Naive B cell (primary cell): ENCODE data around the gene RIMS3. TPM values are rescaled to one million over a fixed set of nuclear protein-coding genes. Genes with fewer than 3 reads are reported as not detected.
"Not testable (repeated sequence)": the region's sequence is repeated elsewhere in the genome, so short reads cannot be mapped to it uniquely, and the experiment has no call there.

Experiments used
- ATAC-seq, 2 donors: fragments of 150-1000 bp; cut with Tn5 transposase; 2 replicates each; pipeline ENCODE4 v1.10.0; 2021; ENCODE audit warnings: low read depth in 2 of 2, mild to moderate bottlenecking in 2 of 2, moderate library complexity in 2 of 2
- DNase-seq: peaks from one replicate; pipeline ENCODE4 v3.0.0; 2022
- H3K27ac Mint-ChIP-seq, 6 donors: one replicate each; pipeline ENCODE4 v1.8.0; 2020 to 2022; ENCODE audit warnings: mild to moderate bottlenecking in 6 of 6, mixed read lengths in 6 of 6, moderate library complexity in 5 of 6, inconsistent platforms in 2 of 6
- H3K27me3 Mint-ChIP-seq, 3 donors: one replicate each; pipeline ENCODE4 v1.8.0; 2021 to 2022; ENCODE audit warnings: mixed read lengths in 3 of 3, mild to moderate bottlenecking in 1 of 3
- H3K36me3 Mint-ChIP-seq, 2 donors: one replicate each; pipeline ENCODE4 v1.8.0; 2020 to 2022; ENCODE audit warnings: mixed read lengths in 2 of 2, inconsistent platforms in 1 of 2, mild to moderate bottlenecking in 1 of 2
- H3K4me1 Mint-ChIP-seq, 3 donors: one replicate each; pipeline ENCODE4 v1.8.0; 2020 to 2022; ENCODE audit warnings: mixed read lengths in 3 of 3, inconsistent platforms in 1 of 3, mild to moderate bottlenecking in 1 of 3, moderate library complexity in 1 of 3
- H3K4me3 Mint-ChIP-seq, 8 donors: one replicate each; pipeline ENCODE4 v1.8.0; 2020 to 2022; ENCODE audit warnings: mild to moderate bottlenecking in 8 of 8, mixed read lengths in 8 of 8, moderate library complexity in 8 of 8, inconsistent platforms in 2 of 8
- H3K9me3 Mint-ChIP-seq, 7 donors: one replicate each; pipeline ENCODE4 v1.8.0; 2020 to 2022; ENCODE audit warnings: mixed read lengths in 7 of 7, mild to moderate bottlenecking in 5 of 7, inconsistent platforms in 2 of 7, moderate library complexity in 1 of 7
- polyA plus RNA-seq, 6 donors: library from polyadenylated mRNA; unstranded; fragments of 300-500 nt; fragmentation: Illumina TruSeq; gene quantifications; one replicate each; pipeline ENCODE4 v1.2.3, GENCODE V29; 2021; ENCODE audit warnings: low read depth in 6 of 6

The RIMS3 gene
- polyA plus RNA-seq, 6 donors from 2014 or later = 0.93 to 2.9 (median 1.8) TPM

GRCh38 chr1:40641601-40642242, 23.8 kb downstream of the RIMS3 start:
- no peaks in the 10 kb centered on the region for H3K9me3 Mint-ChIP-seq
- H3K4me3 Mint-ChIP-seq = peak overlapping the region in 1 of 8 donors; percentile 53
- DNase-seq (no peak), ATAC-seq (no peak)
- peaks cover 0 to 2% (median 0%) of the 10 kb centered on the region in 3 donors for H3K4me1 Mint-ChIP-seq
- H3K36me3 Mint-ChIP-seq = no peaks in the 10 kb centered on the region
- H3K27me3 Mint-ChIP-seq = no peaks in the 10 kb centered on the region
- H3K27ac Mint-ChIP-seq = no peak overlapping the region

DNA sequence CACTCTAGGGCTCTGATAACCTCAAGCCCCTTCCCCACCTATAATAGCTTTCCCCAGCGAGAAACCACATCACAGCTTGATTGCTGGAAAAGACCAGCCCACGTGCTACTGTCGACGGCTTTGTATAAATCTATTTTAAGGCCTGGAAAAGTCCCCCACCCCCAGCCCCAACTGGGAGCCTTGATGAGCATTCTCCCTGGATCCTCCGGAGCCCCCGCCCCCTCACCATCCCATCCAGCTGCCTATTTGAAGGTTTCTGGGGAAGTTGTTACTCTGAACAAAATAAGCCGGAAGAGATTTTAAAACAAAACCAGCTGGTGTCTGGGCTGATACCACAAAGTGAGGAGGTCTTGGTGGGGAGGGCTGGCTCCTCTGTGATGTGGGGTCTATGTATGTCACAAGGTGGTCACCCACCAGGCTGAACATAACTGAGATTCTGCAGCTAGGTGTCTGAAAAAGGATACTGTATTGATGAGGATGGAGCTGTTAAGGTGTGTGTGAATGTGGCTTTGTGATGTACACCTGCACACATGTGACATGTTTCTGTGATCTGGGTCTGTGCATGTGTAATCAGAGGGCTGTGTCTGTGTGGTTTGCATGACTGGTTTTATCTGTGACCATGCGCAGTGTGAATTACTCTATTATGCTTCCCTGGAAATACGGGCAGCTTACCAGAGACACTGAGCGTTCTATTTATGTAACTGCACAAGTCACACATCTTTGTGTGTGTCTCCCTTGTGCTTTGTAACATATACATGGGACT, 25.0 kb downstream of the RIMS3 start:
- H3K27ac Mint-ChIP-seq = peak overlapping the region in 1 of 6 donors; percentile 87
- no peaks in the 10 kb centered on the region for H3K36me3 Mint-ChIP-seq
- H3K4me3 Mint-ChIP-seq = no peak overlapping the region
- DNase-seq (no peak), ATAC-seq (no peak)
- H3K9me3 Mint-ChIP-seq = peaks cover 0 to under 1% (median 0%) of the 10 kb centered on the region in 7 donors
- H3K27me3 Mint-ChIP-seq = no peaks in the 10 kb centered on the region
- H3K4me1 Mint-ChIP-seq = peaks cover 0 to 6% (median 0%) of the 10 kb centered on the region in 3 donors

GRCh38 chr1:40638097-40639036, 27.1 kb downstream of the RIMS3 start:
- no peak for ATAC-seq
- Mint-ChIP-seq H3K27me3 (no peaks in the 10 kb centered on the region), H3K9me3 (peaks cover 0 to 5% (median 0%) of the 10 kb centered on the region in 7 donors), H3K4me1 (peaks cover 8 to 15% (median 12%) of the 10 kb centered on the region in 3 donors), H3K27ac (no peak overlapping the region), H3K4me3 (no peak overlapping the region), H3K36me3 (no peaks in the 10 kb centered on the region)
- DNase-seq = no peak

DNA sequence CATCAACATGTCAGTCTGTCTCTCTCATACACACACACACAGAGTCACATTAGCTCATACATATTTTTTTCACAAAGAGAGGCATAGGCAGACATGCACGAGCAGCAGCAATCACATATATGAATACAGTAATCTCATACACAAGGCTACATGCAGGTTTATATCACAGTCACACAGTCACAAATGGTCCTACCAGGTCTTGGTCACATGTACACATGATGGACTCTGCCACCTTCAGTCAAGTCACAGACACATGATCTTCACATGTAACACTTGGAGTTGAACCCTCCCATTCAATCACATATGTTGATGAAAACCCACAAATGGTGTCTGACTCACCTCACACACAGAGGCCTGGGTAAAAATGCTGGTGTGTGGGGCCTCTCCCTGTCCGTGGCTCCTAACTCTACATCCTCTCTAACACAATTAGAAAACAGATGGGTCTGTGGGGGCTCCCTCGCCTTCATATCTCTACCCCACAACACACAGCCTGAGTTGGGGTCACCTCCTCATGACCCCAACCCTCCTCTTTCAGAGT, 27.9 kb downstream of the RIMS3 start:
- no peaks in the 10 kb centered on the region for H3K27me3 Mint-ChIP-seq

GRCh38 chr1:40636777-40637176, 28.7 kb downstream of the RIMS3 start:
- Mint-ChIP-seq H3K4me3 (no peak overlapping the region), H3K36me3 (no peaks in the 10 kb centered on the region), H3K9me3 (peaks cover 0 to 5% (median 0%) of the 10 kb centered on the region in 7 donors), H3K4me1 (peaks cover 12 to 18% (median 18%) of the 10 kb centered on the region in 3 donors), H3K27ac (peak overlapping the region in 1 of 6 donors; percentile 52), H3K27me3 (no peaks in the 10 kb centered on the region)
- no peak for DNase-seq
- ATAC-seq = no peak

More for the DNA sequence above, 27.9 kb downstream of the RIMS3 start:
- DNase-seq = no peak
- ATAC-seq = no peak
- Mint-ChIP-seq H3K27ac (peak overlapping the region in 1 of 6 donors; percentile 86), H3K36me3 (no peaks in the 10 kb centered on the region), H3K4me1 (peaks cover 12 to 18% (median 18%) of the 10 kb centered on the region in 3 donors), H3K9me3 (peaks cover 0 to 5% (median 0%) of the 10 kb centered on the region in 7 donors), H3K4me3 (no peak overlapping the region)

- Mint-ChIP-seq H3K9me3 (peaks cover 0 to 5% (median 0%) of the 10 kb centered on the region in 7 donors), H3K4me3 (peak overlapping the region in 1 of 8 donors; percentile 30), H3K27ac (no peak overlapping the region), H3K27me3 (no peaks in the 10 kb centered on the region), H3K4me1 (peaks cover 12 to 18% (median 18%) of the 10 kb centered on the region in 3 donors), H3K36me3 (no peaks in the 10 kb centered on the region)
- ATAC-seq (no peak), DNase-seq (no peak)
Observed at GRCh38 chr1:40635763-40636500, 29.6 kb downstream of the RIMS3 start.

GRCh38 chr1:40634901-40635655, 30.4 kb downstream of the RIMS3 start:
- Mint-ChIP-seq H3K4me3 (no peak overlapping the region), H3K36me3 (no peaks in the 10 kb centered on the region), H3K9me3 (peaks cover 0 to 5% (median 0%) of the 10 kb centered on the region in 7 donors), H3K27ac (no peak overlapping the region), H3K27me3 (no peaks in the 10 kb centered on the region), H3K4me1 (peaks cover 12 to 18% (median 18%) of the 10 kb centered on the region in 3 donors)
- DNase-seq = no peak
- ATAC-seq = no peak

GRCh38 chr1:40633931-40634376, 31.5 kb downstream of the RIMS3 start:
- Mint-ChIP-seq H3K9me3 (peaks cover 0 to 5% (median 0%) of the 10 kb centered on the region in 7 donors), H3K36me3 (no peaks in the 10 kb centered on the region), H3K4me1 (peaks cover 12 to 20% (median 18%) of the 10 kb centered on the region in 3 donors), H3K4me3 (peak overlapping the region in 6 of 8 donors; percentile 17 to 81 (median 42)), H3K27me3 (no peaks in the 10 kb centered on the region), H3K27ac (peak overlapping the region in 4 of 6 donors; percentile 8 to 85 (median 31))
- ATAC-seq (peak; percentile 85 to 90), DNase-seq (no peak)

DNA sequence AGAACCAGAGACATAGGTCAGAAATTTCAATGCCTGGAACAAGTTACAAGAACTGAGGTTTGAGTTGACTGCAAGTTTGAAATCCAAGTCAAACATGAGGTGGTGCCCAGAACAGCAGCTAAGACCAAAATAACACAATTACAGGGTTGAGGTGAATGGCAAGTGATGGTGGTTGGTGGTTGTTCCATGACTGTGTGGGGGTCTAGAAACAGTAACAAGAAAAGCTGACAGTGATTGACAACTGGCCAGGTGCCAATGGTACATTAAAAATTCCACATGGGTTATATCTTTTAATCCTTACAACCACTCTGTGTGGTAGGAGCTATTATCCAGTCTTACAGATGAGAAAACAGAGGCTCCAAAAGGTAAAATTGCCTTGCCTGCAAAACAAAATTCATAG, 32.0 kb downstream of the RIMS3 start:
- H3K27me3 Mint-ChIP-seq = no peaks in the 10 kb centered on the region
- DNase-seq (no peak), ATAC-seq (no peak)
- peak overlapping the region in 2 of 6 donors; percentile 8 to 28 for H3K27ac Mint-ChIP-seq
- H3K4me1 Mint-ChIP-seq = peaks cover 12 to 20% (median 18%) of the 10 kb centered on the region in 3 donors
- peak overlapping the region in 4 of 8 donors; percentile 17 to 81 (median 42) for H3K4me3 Mint-ChIP-seq
- no peaks in the 10 kb centered on the region for H3K36me3 Mint-ChIP-seq
- H3K9me3 Mint-ChIP-seq = peaks cover 0 to 5% (median 0%) of the 10 kb centered on the region in 7 donors

DNA sequence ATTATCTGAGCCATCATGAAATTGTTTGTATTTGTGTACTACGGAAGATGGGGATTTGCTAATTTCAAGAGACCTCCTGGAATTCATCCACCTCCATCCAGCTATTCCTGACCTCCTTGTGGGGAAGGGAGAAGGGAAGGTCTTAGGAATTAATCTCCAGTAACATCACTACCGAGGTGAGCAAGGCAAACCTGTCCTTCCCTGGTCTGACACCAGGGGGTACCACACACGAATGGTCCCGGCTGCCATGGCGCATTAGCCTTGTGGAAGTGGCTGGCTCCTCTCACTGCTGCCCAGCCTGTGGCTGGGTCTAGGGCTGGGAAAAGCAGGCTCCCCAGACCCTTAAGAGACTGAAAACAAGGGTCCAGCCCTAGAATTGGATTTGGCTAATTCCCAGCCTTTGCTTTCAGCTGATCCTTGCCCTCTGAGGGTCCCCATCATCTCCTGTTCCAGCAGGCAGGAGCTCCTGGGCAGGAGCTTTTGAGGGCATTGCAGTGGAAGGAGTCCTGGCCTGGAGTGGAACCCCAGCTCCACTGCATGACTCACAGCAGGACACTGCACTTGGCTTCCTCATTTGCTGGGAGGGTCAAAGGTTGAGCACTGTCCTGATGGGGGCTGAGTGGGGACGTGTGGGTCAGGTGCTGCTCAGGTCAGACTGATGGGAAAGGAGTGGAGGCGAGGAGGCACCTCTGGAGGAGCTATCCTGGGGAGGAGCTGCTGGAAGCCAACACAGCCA, 34.8 kb downstream of the RIMS3 start:
- Mint-ChIP-seq H3K27me3 (peaks cover 0 to 6% (median 0%) of the 10 kb centered on the region in 3 donors), H3K4me1 (peaks cover 17 to 29% (median 22%) of the 10 kb centered on the region in 3 donors), H3K9me3 (peaks cover 0 to 5% (median 0%) of the 10 kb centered on the region in 7 donors), H3K36me3 (no peaks in the 10 kb centered on the region), H3K27ac (no peak overlapping the region), H3K4me3 (no peak overlapping the region)
- DNase-seq (no peak), ATAC-seq (peak; percentile 34 to 46)

GRCh38 chr1:40629546-40629945, 35.9 kb downstream of the RIMS3 start:
- H3K4me1 Mint-ChIP-seq = peaks cover 25 to 37% (median 28%) of the 10 kb centered on the region in 3 donors
- not testable (repeated sequence) for H3K9me3 Mint-ChIP-seq, H3K4me3 Mint-ChIP-seq, H3K36me3 Mint-ChIP-seq, ATAC-seq, DNase-seq, H3K27ac Mint-ChIP-seq, H3K27me3 Mint-ChIP-seq
